Epidermal melanocyte (primary cell): ENCODE measurements around the gene CTNNA3.

Source experiments
- DNase-seq: peaks from one replicate; pipeline ENCODE4 v3.0.0; 2011; ENCODE audit warnings: low spot score; ENCODE audit not compliant: insufficient read length

The CTNNA3 gene

DNA sequence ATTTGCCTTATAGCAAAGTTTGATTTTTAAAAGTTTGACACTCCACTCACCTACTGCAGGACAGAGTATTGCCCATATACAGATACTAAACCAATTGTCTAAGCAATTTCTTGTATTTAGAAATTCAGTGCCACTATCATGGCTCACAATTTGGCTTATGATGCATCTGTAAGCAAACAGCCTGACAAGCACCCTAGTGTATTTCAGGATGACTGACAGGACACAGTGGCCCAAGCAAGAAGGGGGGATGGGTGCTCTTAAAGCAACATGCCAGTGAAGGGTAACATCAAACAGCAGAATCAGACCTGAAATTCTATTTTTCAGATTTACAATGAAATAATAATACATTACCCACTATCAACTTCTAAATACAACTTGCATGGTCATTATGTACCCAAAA is 30.5 kb downstream of the CTNNA3 start:
- DNase-seq: no peak

DNA sequence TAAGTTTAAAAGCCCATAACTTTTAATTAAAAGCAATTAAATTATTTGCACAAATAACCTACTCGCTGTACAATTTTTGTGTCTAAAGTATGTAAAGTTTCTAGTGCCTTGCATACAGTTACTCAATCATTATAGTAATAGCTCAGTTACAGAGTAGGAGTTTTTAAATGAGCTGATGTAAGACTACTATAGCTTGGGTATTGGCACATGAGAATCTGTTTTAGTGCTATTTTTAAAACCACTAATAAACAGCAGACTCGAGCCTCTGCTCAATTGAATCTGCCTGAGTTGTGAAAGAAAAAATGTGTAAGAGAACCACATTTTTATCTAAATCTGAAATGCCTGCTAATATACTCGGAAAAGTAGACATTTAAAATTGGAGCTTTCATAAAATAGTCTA is 31.1 kb downstream of the CTNNA3 start:
- no peak for DNase-seq

DNA sequence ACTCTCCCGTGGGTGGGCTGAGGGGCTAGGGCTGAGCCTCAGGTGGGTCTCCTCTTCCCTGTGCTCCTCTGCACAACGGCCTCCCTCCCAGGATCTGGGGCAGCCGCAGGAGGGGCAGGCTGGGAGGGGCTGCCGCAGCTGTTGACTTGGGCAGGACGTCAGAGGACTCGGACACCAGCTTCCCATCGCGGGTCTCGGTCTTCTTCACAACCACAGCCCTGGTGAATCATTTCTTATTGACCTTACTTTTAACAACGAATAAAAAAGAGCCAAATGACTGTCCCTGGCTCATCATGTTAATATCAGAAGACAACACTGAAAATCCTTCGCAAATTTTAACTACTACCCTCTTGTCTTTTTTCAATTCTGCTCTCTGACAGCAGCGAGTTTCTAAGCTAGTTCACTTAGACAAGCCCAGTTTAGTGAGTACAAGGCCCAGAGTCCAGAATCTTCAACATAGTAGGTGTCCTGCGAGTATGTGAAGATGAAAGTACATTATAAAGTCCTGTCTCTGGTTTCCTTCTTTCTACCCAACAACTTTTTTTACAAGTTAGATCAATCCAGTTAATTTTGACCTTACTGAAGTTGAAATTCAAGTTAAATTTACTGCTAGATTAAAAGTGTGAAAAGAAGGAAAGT is 32.4 kb downstream of the CTNNA3 start:
- DNase-seq: no peak

DNA sequence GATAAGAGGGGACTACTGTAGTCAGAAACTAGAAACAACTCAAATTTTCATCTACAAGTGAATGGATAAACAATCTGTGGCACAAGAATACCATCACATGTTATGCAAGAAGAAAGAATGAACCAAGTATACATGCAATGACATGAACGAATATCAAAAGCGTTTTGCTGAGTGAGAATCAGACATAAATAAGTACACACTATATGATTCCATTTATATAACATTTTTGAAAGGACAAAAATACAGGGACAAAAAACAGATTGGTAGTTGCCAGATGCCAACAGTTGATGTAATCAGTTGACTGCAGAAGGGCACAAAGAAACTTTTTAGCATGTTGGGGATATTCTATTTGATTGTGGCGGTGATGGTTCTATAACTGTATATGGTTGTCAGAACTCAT is 33.6 kb downstream of the CTNNA3 start:
- DNase-seq: no peak

DNA sequence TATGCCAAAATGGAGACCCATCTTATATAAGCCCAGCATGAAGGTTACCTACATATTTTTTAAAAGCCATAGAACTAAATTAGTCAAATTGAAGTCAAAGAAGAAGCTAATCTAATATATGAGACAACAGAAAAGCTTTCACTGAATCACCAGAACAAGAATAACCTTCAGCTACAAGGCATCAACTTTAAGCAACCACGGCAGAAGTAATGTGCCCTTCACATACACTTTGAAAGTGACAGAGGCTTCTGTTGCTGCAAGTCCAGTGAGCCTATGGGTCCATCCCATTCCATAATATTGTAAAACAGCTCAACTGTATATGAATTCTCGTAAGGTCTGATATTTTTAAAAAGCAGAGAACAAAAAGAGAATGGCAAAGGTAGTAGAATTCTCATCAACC is 36.5 kb downstream of the CTNNA3 start:
- DNase-seq: no peak

DNA sequence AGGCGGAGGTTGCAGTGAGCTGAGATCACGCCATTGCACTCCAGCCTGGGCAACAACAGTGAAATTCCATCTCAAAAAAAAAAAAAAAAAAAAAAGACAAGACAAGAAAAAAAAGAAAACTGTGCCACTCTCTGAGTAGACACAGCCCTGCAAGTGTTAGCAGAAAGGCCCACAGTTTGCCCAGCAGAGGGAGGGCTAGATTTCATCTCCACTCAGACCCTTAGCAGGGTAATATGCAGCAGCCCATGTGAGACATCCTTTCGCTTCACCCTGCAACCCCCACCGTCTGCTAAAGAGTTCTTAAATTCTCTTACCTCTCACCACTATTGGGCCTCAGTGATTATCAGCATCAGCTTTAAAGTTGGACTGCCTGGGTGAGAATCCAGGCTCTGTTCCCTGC is 38.2 kb downstream of the CTNNA3 start:
- DNase-seq: no peak

DNA sequence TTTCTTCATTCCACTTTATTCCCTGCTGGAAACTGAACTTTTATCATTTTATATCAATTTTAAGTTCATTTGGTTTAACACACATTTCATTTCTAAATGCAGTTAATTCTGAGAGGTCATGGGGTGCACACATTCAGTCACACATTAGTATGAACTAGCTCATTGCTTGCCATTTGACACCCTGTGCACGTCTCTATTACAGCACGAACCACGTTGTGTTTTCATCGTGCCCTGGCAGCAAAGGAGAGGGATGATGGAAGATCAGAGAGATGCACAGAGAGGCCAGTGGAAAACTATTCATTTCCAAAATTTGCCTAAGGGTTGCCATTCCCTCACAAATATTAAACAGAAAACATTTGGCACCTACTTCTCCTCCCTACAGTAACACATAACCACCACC is 45.4 kb downstream of the CTNNA3 start:
- DNase-seq: no peak

DNA sequence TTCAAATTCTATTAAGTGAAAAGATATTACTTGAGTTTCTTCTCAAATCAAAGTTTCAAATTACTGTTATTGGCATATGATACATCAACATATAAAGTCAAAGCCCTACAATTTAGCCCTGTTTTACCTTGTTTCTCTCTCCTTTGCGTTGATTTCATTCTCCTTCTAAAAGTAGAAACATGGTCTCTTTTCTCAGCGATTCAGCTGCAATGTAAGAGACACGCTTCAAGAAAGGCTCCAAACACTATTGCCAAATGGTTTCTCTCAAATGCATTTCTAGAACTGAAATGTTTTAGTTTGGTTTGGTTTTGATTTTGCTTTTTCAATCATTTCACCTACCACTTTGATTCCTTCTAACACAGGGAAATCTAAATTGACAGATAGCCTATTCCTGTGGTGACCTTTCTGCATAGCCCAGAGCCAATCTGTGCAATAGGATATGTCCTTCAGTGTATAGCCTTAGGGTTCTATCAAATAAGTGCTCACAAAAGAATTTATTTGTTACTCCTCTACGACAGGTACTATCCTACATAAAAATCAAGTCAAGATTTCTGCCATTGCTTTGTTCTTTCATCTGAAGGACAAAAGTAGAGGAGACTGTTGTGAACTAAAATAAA is 47.3 kb downstream of the CTNNA3 start:
- no peak for DNase-seq

DNA sequence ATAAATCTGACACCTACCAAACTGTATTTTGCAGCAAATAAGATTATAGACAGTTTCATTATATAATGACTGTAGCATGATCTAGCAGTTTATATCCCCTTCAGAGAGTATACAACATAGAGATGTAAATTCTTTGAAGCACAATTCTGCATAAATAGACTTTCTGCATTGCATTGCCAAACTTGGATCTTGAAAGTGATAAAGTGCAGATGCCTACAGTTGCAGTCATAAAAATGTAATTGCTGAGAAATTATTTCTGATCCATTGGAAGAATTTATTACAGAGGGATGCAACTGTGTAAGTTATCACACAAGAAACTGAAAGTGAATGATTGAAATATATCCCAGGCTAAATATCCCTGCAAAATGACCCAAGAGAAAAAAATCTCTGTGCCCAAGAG is 65.1 kb downstream of the CTNNA3 start:
- DNase-seq: no peak

DNA sequence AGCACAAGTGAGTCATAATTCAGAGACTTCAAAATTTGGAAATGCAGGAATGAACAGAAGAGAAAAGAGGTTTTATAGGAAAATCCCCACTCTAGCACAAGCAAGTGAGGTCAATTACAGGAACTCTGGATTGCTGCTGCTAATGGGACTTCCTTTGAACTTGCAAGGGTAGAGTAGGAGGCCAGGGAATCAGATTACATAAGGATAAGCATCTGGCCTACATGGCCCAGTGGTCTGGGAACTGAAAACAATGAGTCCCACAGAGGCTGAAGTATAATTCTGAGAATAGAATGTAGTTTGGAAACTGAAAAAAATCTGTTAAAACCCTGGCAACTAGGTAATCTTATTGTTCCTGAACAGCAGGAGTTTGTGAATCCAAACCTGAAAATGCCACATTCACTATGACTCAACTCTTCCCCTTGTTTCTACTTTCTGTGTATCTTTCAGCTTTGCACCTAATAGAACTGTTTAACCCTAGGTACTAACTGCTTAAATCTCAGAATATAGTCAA is 66.5 kb downstream of the CTNNA3 start:
- no peak for DNase-seq

DNA sequence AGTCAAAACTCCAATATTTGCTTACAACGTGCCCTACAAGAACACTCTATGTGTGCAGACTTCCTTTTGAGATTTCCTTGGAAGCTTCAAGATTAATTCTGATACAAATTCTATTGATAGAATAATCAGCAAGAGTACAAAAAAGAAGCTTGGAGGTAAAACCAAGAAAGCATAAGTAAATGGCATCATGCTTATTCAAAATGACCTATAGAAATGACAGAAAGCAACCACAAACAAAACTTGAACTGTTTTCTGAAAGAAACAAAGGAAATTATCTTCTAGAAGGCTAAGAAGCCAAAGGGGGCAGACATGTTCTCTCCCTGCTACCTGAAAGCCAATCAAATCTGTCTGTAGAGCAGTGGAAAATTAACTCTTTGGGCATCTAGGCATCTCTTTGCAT is 73.0 kb downstream of the CTNNA3 start:
- DNase-seq: no peak

DNA sequence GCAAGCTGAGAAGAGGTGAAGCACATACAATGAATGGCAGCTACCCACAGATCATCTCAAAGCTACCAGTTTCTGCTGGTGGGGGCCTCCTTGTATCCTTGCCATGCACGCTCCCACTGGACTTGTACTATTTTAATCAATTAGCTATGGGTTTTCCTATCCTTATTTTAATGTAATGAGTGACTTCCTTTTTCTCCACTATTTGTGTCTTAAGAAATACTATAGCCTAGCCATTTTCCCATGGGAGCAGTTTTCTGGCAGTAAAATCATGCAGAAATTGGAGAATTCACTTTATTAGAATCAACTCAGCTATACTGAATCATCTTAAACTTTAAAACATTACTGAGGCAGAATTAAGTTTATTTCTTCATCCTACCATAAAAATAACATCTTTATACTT is 73.5 kb downstream of the CTNNA3 start:
- no peak for DNase-seq

DNA sequence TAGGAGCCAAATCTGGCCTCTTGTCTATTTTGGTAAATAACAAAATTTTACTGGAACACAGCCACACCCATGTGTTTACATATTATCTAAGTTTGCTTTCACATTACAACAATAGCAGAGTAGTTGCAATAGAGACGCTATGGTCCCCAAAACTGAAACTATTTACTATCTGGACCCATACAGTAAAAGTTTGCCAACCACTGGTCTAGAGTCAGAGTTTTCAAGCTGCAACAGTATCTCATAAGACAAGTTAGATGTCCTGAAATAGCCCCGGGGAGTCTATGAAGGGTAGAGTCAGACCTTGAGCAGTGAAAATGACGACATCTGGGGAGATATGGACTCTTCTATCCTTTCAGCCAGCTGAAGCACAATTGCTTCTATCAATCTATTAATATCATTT is 74.2 kb downstream of the CTNNA3 start:
- no peak for DNase-seq

DNA sequence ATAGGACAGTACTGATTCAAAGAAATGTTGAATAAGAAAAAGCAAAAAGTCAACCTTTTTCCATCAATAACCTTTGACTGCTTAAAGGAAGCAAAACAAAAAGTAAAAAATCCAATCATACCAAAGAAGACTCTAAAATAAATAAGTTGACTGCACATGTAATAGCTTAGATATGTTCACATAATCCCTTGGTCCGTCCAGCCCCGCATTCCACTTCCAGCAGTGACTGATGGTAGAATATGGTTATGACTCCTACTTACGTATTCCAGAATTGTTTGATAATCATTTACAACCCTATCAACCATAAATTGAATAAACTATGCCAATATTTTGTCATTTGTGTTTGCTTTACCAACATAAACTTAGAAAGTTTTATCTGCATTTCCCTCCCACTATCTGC is 77.9 kb downstream of the CTNNA3 start:
- no peak for DNase-seq

DNA sequence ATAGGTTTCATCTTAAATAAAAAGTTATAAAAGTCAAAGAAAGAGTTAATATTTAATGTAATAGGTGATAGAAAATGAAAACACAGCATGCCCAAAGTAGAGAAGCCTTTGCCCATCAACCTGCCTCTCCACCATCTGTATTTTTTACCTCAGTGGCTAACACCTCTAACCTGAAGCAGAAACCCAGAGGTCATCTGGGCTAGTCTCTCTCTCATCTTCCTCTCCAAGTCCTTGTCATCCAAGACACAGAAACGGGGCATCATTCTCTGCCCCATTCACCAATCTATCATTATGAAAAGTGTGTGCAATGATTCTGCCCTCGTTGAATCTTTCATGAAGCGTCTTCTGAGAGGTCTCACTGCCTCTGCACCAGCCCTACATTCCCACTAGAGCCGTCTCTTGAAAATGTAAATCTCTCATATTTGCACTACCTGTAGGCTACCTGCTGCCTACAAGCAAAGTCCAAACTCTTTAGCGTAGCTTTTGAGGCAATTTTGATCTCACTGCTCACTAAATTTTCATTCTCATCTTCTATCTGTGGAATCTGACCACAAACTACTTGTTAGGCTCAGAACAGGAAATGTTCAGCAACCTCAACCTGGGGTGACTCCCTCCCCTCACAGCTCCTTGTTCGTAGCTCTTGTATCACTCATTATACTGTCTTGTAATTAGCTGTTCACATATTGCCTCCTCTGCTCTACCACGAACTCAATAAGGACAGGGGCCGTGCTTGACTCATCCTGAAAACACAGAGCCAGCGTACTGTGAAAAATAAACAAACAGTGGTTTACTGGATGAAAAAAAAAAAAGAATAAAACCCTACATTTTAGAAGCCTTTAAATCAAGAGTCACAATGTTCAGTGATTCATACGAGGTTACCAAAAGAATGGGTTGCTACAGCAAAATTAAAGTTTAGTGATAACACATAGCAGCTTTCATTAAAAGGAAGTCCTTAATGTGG is 83.1 kb downstream of the CTNNA3 start:
- no peak for DNase-seq

DNA sequence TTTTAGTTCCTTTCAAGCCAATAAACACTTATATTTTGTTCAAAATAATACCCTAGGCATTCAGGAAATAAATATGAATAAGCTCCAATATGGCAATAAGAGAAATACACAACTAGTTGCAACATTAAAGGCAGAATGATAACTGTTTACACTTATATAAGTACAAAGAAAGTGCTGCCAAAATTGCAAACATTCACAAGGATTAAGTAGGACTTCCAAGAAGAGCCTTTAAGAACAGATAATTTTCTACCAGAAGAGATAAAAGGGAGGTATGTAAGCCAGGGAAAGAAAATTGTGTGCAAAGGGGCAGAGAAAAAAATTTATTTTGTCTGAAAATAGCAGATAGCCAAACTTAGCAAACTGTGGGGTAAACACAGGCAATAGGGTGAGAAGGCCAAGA is 83.8 kb downstream of the CTNNA3 start:
- DNase-seq: no peak

DNA sequence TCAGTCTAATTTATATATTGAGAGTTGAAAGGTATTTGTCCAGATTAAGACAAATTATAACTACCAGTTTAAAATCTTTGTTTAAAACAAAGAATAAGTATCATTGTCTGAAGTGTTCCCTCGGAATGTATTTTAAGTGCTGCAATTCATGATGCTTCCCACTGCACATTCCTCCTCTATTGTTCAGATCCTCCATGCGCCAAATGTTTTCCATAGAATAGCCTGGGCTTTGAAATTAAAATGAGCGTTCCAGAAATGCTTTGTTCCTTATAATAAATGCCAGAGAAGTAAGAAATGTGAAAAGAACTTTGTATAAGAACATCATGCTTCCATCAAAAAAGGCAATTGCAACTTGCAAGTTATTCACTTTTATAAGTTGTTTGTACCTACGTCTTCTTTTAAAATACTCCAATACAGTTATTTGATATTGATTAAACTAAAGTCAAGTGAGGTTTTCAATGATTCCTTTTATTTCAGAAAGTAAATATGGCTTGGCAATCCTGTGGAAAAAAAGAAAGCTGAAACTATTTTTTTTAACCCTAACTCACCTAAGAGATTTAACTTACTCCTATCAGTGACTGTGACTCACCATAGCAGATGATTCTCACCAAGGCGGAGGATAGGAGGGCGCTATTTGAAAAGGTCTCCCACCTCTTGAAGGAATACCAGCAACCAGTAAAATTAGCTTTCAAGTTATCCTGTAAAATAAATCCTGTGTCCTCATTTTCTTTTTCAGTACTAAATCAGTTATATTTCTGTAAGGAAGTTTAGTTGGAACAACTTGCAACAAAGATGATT is 85.8 kb downstream of the CTNNA3 start:
- no peak for DNase-seq

DNA sequence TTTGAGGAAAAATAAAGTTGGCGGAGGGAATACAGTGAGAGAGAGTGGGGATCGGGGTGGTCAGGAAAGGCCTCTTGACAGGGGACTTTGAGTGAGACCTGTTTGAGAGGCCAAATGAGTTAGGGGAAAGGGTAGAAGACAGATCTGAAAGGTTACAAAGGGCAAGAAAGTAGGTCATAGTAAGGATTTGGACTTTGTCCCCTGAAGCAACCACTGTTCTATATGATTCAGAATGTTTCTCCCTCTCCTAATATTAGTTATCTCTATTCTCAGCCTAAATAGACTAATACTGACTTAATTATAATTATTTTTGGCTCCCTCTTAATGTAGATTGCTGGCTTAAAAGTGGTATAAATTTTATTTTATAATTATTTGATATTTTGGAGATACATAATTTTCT is 88.0 kb downstream of the CTNNA3 start:
- DNase-seq: no peak

DNA sequence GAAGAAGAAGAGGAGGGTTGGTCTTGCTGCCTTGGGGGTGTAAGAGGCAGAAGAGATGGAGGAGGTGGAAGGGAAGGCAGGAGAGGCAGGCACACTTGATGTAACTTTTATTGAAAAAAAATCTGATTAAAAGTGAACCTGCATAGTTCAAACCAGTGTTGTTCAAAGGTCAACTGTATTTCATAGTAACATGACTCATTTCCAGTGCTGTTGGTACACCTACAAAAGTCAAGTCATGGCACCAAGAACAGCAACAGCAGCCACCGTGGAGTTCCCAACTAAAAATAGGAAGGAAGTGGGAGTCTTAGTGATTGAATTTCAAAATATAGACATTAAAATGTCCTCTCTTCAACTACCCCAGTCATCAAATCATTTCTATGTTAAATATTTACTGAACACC is 88.5 kb downstream of the CTNNA3 start:
- DNase-seq: no peak

DNA sequence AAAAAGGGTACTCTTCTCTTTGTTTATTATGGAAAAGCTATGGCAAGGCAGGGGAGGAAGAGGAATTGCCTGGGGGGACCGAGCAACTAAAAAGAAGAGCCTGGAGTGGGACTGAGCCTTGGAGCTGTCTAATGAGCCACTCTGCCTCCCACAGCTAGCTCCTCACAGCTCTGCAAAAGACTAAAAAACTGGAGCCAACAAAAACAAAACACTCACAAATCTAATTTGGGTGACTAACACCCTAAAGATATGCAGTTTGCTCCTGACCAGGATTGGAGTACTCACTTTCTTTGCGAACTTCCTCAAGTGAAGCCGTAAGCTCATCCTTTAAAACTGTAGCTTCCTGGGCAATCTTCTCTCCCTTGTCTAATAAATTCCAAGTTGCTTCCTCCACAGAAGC is 89.4 kb downstream of the CTNNA3 start:
- no peak for DNase-seq

DNA sequence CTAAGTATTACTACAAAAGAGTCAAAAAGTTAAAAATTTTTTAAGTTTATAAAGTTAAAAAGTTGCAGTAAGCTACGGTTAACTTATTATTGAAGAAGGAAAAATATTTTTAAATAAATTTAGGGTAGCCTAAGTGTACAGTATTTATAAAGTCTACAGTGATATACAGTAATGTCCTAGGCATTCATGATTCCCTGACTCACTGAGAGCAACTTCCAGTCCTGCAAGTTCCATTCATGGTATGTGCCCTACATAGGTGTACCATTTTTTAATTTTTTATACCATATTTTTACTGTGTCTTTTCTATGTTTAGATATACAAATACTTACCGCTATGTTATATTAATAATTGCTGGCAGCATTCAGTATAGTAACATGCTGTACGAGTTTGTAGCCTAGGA is 92.3 kb downstream of the CTNNA3 start:
- no peak for DNase-seq

DNA sequence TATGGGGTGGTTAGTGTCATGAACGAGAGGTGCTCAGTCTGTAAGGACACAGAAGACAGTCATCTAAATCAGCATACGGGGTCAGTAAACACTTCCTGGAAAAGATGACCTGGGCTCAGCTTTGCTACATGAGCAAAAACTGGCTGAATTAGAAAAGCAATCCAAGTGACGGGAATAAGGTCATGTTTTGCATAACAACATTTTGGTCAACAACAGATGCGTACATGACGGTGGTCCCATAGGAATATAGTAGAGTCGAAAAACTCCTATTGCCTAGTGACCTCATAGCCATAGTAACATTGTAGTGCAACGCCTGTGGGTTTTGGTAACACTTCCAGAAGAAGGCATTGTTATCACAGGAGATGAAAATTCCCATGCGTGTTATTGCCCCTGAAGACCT is 92.9 kb downstream of the CTNNA3 start:
- DNase-seq: no peak
